K562 (cell line): ENCODE data around the gene ABCB10.

Source experiments
- BACH1 ChIP-seq: fragments of 200-800 bp; sonication (Bioruptor generic); IDR thresholded peaks from 2 replicates; pipeline ENCODE4 v1.6.1; 2016; ENCODE audit warnings: missing genetic modification characterization, missing compliant biosample characterization
- ELF1 ChIP-seq: fragments of 200-800 bp; sonication (Bioruptor generic); IDR thresholded peaks from 2 replicates; pipeline ENCODE4 v1.6.1; 2016; ENCODE audit warnings: missing genetic modification characterization, missing compliant biosample characterization
- EP300 ChIP-seq: IDR thresholded peaks from 2 replicates; pipeline ENCODE4 v1.6.1; 2012; ENCODE audit warnings: low read length, improper control_type of control experiment
- MXI1 ChIP-seq: IDR thresholded peaks from 2 replicates; pipeline ENCODE4 v1.6.1; 2011; ENCODE audit warnings: low read depth, mild to moderate bottlenecking, improper control_type of control experiment, low read length
- NCOA1 ChIP-seq: fragments of 450-650 bp; IDR thresholded peaks from 2 replicates; pipeline ENCODE4 v1.6.1; 2016; ENCODE audit warnings: low read depth
- PYGO2 ChIP-seq: fragments of 450-650 bp; IDR thresholded peaks from 2 replicates; pipeline ENCODE4 v1.6.1; 2016; ENCODE audit warnings: mild to moderate bottlenecking, missing genetic modification characterization, moderate library complexity, missing compliant biosample characterization
- TEAD4 ChIP-seq, 2 experiments: sonication (generic) in 1 of 2; formaldehyde crosslinking in 1 of 2; IDR thresholded peaks; 2 replicates each; pipeline versions ENCODE4 v1.6.1 to v1.8.0; 2012 to 2022; ENCODE audit warnings: borderline replicate concordance in 1 of 2, inconsistent platforms in 1 of 2, low read length in 1 of 2, mild to moderate bottlenecking in 1 of 2, missing genetic modification reagents in 1 of 2
- TF ChIP-seq, protein P1 (sequence below): sonication (generic); formaldehyde crosslinking; IDR thresholded peaks from 2 replicates; pipeline ENCODE4 v1.8.0; 2022; ENCODE audit warnings: missing genetic modification reagents, mild to moderate bottlenecking, borderline replicate concordance

DNA sequence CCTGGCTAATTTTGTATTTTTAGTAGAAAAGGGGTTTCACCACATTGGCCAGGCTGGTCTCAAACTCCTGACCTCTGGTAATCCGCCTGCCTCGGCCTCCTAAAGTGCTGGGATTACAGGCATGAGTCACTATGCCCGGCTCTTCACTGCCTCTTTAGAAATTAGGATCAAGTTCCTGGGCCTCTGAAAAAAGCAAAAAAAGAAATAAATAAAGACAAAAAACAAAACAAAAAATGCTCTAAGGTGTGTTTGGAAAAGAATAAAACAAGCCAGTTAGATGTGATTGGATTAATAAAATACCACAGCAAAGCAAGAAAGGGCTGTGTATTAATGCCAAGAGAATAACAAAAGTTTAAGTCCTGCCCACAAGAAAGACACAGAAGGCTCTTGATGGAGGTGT, 4.2 kb upstream of the ABCB10 start:
- no peak for TF ChIP-seq TEAD4 (IDR thresholded peaks at IDR 0.05; ENCODE audit: low read length)
- TF ChIP-seq TEAD4 (CRISPR knock-in tag; IDR thresholded peaks at IDR 0.05; ENCODE audit: borderline replicate concordance), result no peak
- no peak for TF ChIP-seq EP300
- TF ChIP-seq ELF1, result no peak
- TF ChIP-seq, protein P1, sequence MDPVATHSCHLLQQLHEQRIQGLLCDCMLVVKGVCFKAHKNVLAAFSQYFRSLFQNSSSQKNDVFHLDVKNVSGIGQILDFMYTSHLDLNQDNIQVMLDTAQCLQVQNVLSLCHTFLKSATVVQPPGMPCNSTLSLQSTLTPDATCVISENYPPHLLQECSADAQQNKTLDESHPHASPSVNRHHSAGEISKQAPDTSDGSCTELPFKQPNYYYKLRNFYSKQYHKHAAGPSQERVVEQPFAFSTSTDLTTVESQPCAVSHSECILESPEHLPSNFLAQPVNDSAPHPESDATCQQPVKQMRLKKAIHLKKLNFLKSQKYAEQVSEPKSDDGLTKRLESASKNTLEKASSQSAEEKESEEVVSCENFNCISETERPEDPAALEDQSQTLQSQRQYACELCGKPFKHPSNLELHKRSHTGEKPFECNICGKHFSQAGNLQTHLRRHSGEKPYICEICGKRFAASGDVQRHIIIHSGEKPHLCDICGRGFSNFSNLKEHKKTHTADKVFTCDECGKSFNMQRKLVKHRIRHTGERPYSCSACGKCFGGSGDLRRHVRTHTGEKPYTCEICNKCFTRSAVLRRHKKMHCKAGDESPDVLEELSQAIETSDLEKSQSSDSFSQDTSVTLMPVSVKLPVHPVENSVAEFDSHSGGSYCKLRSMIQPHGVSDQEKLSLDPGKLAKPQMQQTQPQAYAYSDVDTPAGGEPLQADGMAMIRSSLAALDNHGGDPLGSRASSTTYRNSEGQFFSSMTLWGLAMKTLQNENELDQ (CRISPR knock-in tag), result no peak
- no peak for TF ChIP-seq BACH1 (tag)
- TF ChIP-seq NCOA1, result no peak
- no peak for TF ChIP-seq MXI1
- no peak for TF ChIP-seq PYGO2 (tag)
